ENCODE results near the gene ANTXR1.

Gene ANTXR1

GRCh38 chr2:69073928-69074570 is 61.1 kb downstream of the ANTXR1 start:
- DNase-seq (ENCODE audit: low read depth): peak; percentile 53

DNA sequence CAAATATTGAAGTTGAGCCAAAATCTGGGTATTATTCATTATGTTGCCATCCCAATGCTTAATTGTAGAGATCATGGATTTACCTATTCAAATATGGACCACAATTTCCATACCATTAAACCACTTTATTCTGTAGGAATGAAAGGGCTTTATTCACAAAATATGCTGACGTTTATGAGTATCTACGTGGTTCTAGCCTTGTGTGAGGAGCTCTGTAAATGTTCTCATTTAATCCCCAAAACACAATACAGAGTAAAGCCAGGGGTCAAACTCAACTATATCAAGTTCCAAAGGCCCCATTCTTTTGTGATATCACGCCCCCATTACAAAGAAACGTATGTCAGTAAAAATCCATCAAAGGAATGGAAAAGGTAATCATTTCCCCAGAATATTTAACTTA is 61.9 kb downstream of the ANTXR1 start:
- DNase-seq (ENCODE audit: low read depth): no peak

- DNase-seq (ENCODE audit: low read depth): no peak
Observed at GRCh38 chr2:69075486-69075885, 62.5 kb downstream of the ANTXR1 start.

DNA sequence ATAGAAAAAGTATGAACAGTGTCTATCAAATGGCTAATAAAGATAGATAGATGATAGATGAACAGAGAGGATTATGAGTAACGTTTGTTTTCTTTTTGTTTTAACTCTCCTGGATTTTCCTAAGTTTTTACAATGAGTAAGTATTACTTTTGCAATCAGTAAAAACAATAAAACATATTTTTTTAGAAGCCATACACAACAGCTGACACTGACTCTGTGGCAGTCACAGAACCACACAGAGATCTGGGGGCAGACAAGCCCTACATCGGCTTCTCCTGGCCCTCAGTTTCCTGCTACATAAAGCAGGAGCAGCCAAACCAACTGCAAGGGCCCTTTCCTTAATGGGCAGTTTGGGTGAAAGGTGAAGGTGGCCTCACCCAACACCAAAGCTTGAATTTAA is 63.6 kb downstream of the ANTXR1 start:
- no peak for DNase-seq (ENCODE audit: low read depth)

- DNase-seq (ENCODE audit: low read depth): no peak
Observed at GRCh38 chr2:69077252-69077950, 64.4 kb downstream of the ANTXR1 start.

DNA sequence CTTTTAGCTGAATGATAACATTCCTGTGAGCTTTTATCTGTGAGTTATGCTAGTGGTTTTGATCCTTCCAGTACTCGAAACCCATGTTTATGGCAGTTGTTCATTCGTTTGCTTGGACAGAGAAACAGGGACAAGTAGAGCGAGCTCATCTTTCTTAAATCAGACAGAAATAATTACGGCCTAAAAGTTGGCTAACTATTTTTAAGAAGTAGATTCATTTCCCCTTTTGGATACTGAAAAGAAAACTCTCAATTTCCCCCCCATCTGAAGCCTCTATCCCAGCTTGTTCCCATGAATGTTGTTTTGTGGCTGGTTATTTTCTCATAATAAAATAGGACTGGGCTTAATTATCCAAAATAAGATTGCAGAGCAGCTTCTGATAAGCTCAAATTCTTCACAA is 67.1 kb downstream of the ANTXR1 start:
- peak; percentile 49 for DNase-seq (ENCODE audit: low read depth)

- no peak for DNase-seq (ENCODE audit: low read depth)
Observed at GRCh38 chr2:69081001-69081580, 68.1 kb downstream of the ANTXR1 start.

- no peak for DNase-seq (ENCODE audit: low read depth)
Observed at GRCh38 chr2:69081757-69082156, 68.8 kb downstream of the ANTXR1 start.

DNA sequence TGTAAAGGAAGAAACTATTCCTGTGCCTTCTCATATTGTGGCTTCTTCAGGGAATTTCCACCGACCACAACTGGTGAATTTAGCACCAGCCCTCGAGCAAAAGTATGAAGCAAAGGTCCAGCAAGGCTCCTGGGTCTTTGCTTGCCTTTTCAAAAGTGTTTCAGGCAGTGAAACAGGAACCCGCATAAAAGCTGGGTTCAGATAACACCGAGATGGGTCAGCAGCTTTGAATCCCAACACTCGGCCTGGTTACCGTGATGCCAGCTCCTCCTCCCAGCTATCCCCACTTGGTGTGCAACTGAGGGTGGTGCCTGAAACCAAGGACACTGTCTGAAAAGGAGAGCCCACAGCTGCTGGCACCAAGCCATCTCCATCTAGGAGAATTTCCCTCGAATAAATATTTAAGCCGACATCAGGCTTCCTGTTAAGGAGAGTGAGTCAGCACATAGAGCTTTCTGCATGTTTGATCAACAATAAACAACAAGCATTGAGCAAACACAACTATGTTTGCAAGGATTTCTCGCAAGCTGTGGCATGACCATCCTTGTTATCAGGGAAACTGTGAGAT is 69.5 kb downstream of the ANTXR1 start:
- peak; percentile 98 for DNase-seq (ENCODE audit: low read depth)

DNA sequence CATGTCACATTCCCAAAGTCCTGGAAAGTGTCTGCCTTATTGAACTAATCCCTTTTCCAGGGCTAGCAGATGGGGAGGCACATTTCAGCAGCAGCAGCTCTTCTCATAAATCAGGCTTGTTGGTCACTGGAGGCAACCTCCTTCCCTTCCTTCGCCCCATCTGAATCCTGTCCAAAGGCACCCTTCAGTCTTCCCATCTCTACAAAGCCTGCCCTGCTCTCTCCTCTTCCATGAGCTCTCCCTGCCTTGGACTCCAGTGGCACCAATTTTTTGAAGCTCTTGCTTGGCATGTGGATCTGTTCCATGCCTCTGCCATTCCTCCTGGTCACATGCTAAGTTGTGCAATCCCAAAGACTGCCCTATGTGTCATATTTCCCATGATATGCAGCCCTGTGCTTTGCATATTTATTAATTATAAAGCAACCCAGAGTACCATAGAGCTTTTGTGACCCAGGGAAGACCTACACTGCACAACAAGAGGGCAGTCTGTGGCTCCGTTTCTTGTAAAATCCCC is 70.3 kb downstream of the ANTXR1 start:
- peak; percentile 85 for DNase-seq (ENCODE audit: low read depth)

DNA sequence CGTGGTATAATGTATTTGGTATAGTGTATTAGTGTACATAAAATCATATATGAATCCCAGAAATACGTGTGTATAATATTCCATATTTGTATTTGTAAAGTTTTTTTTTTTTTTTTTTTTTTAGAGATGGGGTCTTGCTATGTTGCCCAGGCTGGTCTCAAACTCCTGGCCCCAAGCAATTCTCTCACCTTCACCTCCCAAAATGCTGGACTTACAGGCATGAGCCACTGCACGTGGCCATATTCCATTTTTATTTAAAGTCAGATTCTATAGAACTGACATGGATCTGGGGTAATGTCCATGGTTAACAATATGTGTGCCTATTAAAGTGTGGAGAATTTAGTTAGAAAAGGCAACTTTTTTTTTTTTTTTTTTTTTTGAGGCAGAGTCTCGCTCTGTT is 71.5 kb downstream of the ANTXR1 start:
- no peak for DNase-seq (ENCODE audit: low read depth)

- DNase-seq (ENCODE audit: low read depth): no peak
Observed at GRCh38 chr2:69086466-69086865, 73.5 kb downstream of the ANTXR1 start.

DNA sequence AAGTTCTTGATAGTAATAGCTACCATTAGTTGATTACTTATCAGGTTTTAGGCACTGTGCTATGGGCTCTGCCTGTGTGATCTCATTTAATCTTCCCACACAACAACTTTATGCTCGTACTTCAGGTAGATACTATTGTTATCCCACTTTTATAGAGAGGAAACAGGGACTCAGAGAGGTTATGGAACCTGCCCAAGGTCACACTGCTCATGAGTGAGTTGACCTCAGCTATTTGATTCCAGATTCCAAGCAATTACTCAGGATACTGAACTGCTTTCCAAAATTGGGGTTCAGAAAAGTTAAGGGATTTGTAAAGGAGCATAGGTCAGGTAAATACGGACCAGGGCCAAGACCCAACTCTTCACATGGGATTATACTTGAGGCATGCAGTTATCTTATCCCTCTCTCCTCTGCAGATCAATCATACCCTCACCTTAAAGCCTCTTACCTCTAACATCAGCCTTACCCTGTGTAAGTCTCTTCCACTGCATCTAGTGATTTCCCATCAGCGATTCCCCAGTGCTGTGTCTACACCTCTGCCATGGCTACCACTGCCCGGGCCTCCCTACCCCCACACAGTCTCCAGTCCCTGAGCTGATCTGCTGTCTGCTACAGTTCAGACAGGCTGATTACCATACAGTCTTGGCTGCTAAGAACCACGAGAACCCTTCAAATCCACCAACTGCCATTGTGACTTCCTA is 74.4 kb downstream of the ANTXR1 start:
- DNase-seq (ENCODE audit: low read depth): no peak

DNA sequence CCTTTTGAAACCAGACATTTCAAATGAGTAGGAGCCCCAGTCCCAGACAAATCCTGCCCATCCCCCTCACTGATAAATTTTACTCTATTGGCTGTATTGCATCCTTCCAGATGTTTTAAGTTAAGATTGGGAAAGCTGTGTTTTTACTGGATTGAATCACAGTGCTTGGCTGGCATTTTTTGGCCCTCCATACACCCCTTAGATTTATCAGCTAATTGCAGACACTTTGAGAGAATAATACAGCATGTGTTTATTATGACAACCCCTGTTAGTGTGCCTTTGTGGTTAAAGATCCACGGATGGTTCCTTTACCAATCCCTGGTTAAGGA is 74.9 kb downstream of the ANTXR1 start:
- DNase-seq (ENCODE audit: low read depth): no peak

GRCh38 chr2:69088466-69088865 is 75.5 kb downstream of the ANTXR1 start:
- no peak for DNase-seq (ENCODE audit: low read depth)

DNA sequence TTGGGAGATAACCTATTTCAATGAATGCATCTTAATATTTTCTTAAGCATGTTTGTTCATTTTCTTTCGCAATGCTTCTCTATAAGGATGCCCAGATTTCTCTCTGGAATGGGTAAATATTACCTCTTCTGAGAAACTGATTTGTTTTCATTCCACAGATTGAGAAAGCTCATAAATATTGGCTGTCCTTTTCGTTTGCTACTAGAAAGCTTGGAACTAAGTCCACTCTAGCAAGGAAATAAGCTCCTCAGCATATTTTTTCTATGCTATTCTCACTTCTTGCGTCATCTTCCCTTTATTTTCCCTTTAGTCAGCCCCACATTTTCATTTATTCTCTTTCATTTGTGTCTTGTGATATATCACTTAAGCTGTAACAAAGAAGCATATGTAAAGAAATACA is 76.3 kb downstream of the ANTXR1 start:
- DNase-seq (ENCODE audit: low read depth): peak; percentile 76

GRCh38 chr2:69089998-69090397 is 77.0 kb downstream of the ANTXR1 start:
- no peak for DNase-seq (ENCODE audit: low read depth)

- no peak for DNase-seq (ENCODE audit: low read depth)
Observed at GRCh38 chr2:69090820-69091219, 77.8 kb downstream of the ANTXR1 start.

GRCh38 chr2:69092857-69093256 is 79.9 kb downstream of the ANTXR1 start:
- DNase-seq (ENCODE audit: low read depth): peak; percentile 49

GRCh38 chr2:69095305-69095704 is 82.3 kb downstream of the ANTXR1 start:
- DNase-seq (ENCODE audit: low read depth): peak; percentile 91

GRCh38 chr2:69096326-69097095 is 83.5 kb downstream of the ANTXR1 start:
- DNase-seq (ENCODE audit: low read depth): no peak

- DNase-seq (ENCODE audit: low read depth): no peak
Observed at GRCh38 chr2:69097148-69097610, 84.2 kb downstream of the ANTXR1 start.

Measured in amniotic epithelial cell (primary cell).